Activated T-helper 1 cell treated with Interleukin-2 at 50 U/mL for 16 hours (primary cell): ENCODE measurements around the gene DDX19B.
"Not testable (repeated sequence)": the region's sequence is repeated elsewhere in the genome, so short reads cannot be mapped to it uniquely, and the experiment has no call there.

Experiments used
- DNase-seq: peaks from one replicate; pipeline ENCODE4 v3.0.0-alpha.2; 2020; ENCODE audit warnings: low read depth

The DDX19B gene

GRCh38 chr16:70287304-70287971, 11.5 kb upstream of the DDX19B start:
- not testable (repeated sequence) for DNase-seq

- peak; percentile 90 for DNase-seq
Observed at GRCh38 chr16:70289229-70290094, 9.5 kb upstream of the DDX19B start, which contains the start of gene AARS1. Gene AARS1 (minus strand): TSS chr16:70289506. CDS start chr16:70282763, 6,743 bp downstream.

- no peak for DNase-seq
Observed at GRCh38 chr16:70290949-70291519, 8.0 kb upstream of the DDX19B start.

GRCh38 chr16:70292148-70292547, 6.8 kb upstream of the DDX19B start:
- DNase-seq: not testable (repeated sequence)

- DNase-seq: no peak
Observed at GRCh38 chr16:70294385-70295025, 4.5 kb upstream of the DDX19B start.

GRCh38 chr16:70295634-70296033, 3.4 kb upstream of the DDX19B start:
- no peak for DNase-seq

- DNase-seq: no peak
Observed at GRCh38 chr16:70301121-70301520, 2.1 kb downstream of the DDX19B start.

GRCh38 chr16:70302745-70303144, 3.8 kb downstream of the DDX19B start:
- DNase-seq: no peak

- no peak for DNase-seq
Observed at GRCh38 chr16:70304892-70305448, 6.0 kb downstream of the DDX19B start.

- no peak for DNase-seq
Observed at GRCh38 chr16:70306880-70307279, 7.9 kb downstream of the DDX19B start.

- DNase-seq: not testable (repeated sequence)
Observed at GRCh38 chr16:70307726-70308125, 8.7 kb downstream of the DDX19B start.

GRCh38 chr16:70320121-70320520, 21.1 kb downstream of the DDX19B start:
- DNase-seq: no peak

- no peak for DNase-seq
Observed at GRCh38 chr16:70324998-70325747, 26.2 kb downstream of the DDX19B start.

- DNase-seq: no peak
Observed at GRCh38 chr16:70331091-70331490, 32.1 kb downstream of the DDX19B start.

- DNase-seq: no peak
Observed at GRCh38 chr16:70331588-70332358, 32.8 kb downstream of the DDX19B start.

- DNase-seq: not testable (repeated sequence)
Observed at GRCh38 chr16:70332728-70333127, 33.7 kb downstream of the DDX19B start.

GRCh38 chr16:70337814-70338213, 38.8 kb downstream of the DDX19B start:
- DNase-seq: no peak

- no peak for DNase-seq
Observed at GRCh38 chr16:70341600-70341999, 42.6 kb downstream of the DDX19B start.

GRCh38 chr16:70342016-70342415, 43.0 kb downstream of the DDX19B start:
- no peak for DNase-seq

GRCh38 chr16:70345840-70346239, 46.9 kb downstream of the DDX19B start:
- DNase-seq: no peak

- DNase-seq: no peak
Observed at GRCh38 chr16:70348991-70349390, 50.0 kb downstream of the DDX19B start.
